GM12875 (cell line): ENCODE results near the gene SPRED2.

Source experiments
- H3K4me3 ChIP-seq: one replicate; pipeline ENCODE4 v1.5.1; 2011; ENCODE audit warnings: low read depth, low read length, control low read depth
- CTCF ChIP-seq: IDR thresholded peaks from 2 replicates; pipeline ENCODE4 v1.5.1; 2011; ENCODE audit warnings: low read depth, mild to moderate bottlenecking, control low read depth, inconsistent platforms, low read length, moderate library complexity, borderline replicate concordance; ENCODE audit not compliant: insufficient read depth

SPRED2 gene

GRCh38 chr2:65361623-65362022, 70.8 kb downstream of the SPRED2 start:
- no peak overlapping the region for H3K4me3 ChIP-seq
- no peak for TF ChIP-seq CTCF

- TF ChIP-seq CTCF: no peak
- H3K4me3 ChIP-seq: no peak overlapping the region
Observed at GRCh38 chr2:65360441-65360840, 72.0 kb downstream of the SPRED2 start.

- TF ChIP-seq CTCF: no peak
- H3K4me3 ChIP-seq: no peak overlapping the region
Observed at GRCh38 chr2:65358678-65359400, 73.6 kb downstream of the SPRED2 start.

GRCh38 chr2:65357959-65358294, 74.5 kb downstream of the SPRED2 start:
- no peak overlapping the region for H3K4me3 ChIP-seq
- no peak for TF ChIP-seq CTCF

GRCh38 chr2:65357095-65357958, 75.1 kb downstream of the SPRED2 start:
- no peak for TF ChIP-seq CTCF
- no peak overlapping the region for H3K4me3 ChIP-seq

GRCh38 chr2:65355186-65355831, 77.1 kb downstream of the SPRED2 start:
- no peak for TF ChIP-seq CTCF

More at GRCh38 chr2:65355186-65355831, 77.1 kb downstream of the SPRED2 start:
- H3K4me3 ChIP-seq: no peak overlapping the region
